OCI-LY3 (cell line): ENCODE results near the gene FBLL1.

Source experiments
- CTCF ChIP-seq: fragments of 200-600, 300-600 bp; sonication (generic); IDR thresholded peaks from 2 replicates; pipeline ENCODE4 v1.5.1; 2014; ENCODE audit warnings: antibody characterized with exemption, low read length, low read depth
- EZH2phosphoT487 ChIP-seq: fragments of 200-600 bp; shearing (Covaris generic); IDR thresholded peaks from 2 replicates; pipeline ENCODE4 v1.6.1; 2018; ENCODE audit warnings: antibody characterized with exemption, mixed run types, low read depth

DNA sequence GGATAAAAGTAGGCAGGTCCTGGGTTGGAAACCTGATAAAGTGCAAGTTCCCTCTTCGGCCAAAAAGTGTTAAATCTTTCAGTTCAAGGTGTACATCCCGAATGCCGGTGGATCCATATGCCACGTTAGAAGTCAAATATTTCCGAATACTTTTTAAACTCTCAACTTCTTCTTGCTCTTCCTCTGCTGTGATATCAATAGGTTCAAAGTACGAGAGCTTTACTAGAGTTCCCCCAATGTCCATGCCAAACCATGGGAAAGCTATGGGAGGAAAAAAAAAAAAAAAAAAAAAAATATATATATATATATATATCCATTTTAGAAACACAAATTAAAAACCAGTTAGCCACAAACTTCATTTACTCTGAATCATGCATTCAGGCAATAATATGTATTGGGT is 39.6 kb downstream of the FBLL1 start:
- no peak for TF ChIP-seq EZH2phosphoT487
- TF ChIP-seq CTCF: no peak
